CD4-positive, alpha-beta memory T cell (primary cell): ENCODE measurements around the gene NFATC3. TPM values are rescaled to one million over a fixed set of nuclear protein-coding genes. Genes with fewer than 3 reads are reported as not detected.

Experiments used
- CTCF ChIA-PET: fragments of 350-600 bp; sonication (Branson Sonifier 250); formaldehyde crosslinking; loops from one replicate; lab custom pipeline; 2021; ENCODE audit warnings: inconsistent platforms; ENCODE audit not compliant: partially characterized antibody; lab: Charles Lee
- POLR2A ChIA-PET: fragments of 350-600 bp; sonication (Branson Sonifier 250); formaldehyde crosslinking; loops from one replicate; lab custom pipeline; 2021; ENCODE audit not compliant: partially characterized antibody; lab: Charles Lee
- DNase-seq, 5 donors: peaks; one replicate each; pipeline versions ENCODE4 v3.0.0 to v3.0.0-alpha.2; 2020 to 2022; ENCODE audit warnings: mixed read lengths in 1 of 5
- H3K27ac ChIP-seq: one replicate; pipeline ENCODE4 v1.7.0; 2013; ENCODE audit warnings: low read depth, low read length
- H3K27me3 ChIP-seq: 2 replicates; pipeline ENCODE4 v1.7.0; 2013; ENCODE audit warnings: mild to moderate bottlenecking, low read length, moderate library complexity; ENCODE audit not compliant: insufficient read depth
- H3K36me3 ChIP-seq: 2 replicates; pipeline ENCODE4 v1.7.0; 2013; ENCODE audit warnings: mild to moderate bottlenecking, low read length, moderate library complexity; ENCODE audit not compliant: insufficient read depth
- H3K4me1 ChIP-seq: 2 replicates; pipeline ENCODE4 v1.7.0; 2013; ENCODE audit warnings: mild to moderate bottlenecking, low read length, moderate library complexity; ENCODE audit not compliant: insufficient read depth
- H3K4me3 ChIP-seq, 2 donors: one replicate each; pipeline ENCODE4 v1.7.0; 2013; ENCODE audit warnings: low read length in 2 of 2, mild to moderate bottlenecking in 1 of 2
- H3K9me3 ChIP-seq, 2 donors: one replicate each; pipeline ENCODE4 v1.7.0; 2013; ENCODE audit warnings: low read length in 2 of 2, control low read depth in 1 of 2; ENCODE audit not compliant: control insufficient read depth in 1 of 2
- H3K27ac Mint-ChIP-seq, 7 donors: one replicate each; pipeline ENCODE4 v1.8.0; 2020 to 2021; ENCODE audit warnings: mixed read lengths in 7 of 7, mild to moderate bottlenecking in 6 of 7, inconsistent platforms in 3 of 7, moderate library complexity in 3 of 7
- H3K27me3 Mint-ChIP-seq, 2 donors: one replicate each; pipeline ENCODE4 v1.8.0; 2020 to 2021; ENCODE audit warnings: mixed read lengths in 2 of 2
- H3K36me3 Mint-ChIP-seq, 2 donors: one replicate each; pipeline ENCODE4 v1.8.0; 2020 to 2021; ENCODE audit warnings: mixed read lengths in 2 of 2, inconsistent platforms in 1 of 2, mild to moderate bottlenecking in 1 of 2
- H3K4me1 Mint-ChIP-seq, 4 donors: one replicate each; pipeline ENCODE4 v1.8.0; 2020 to 2021; ENCODE audit warnings: mixed read lengths in 4 of 4, mild to moderate bottlenecking in 1 of 4
- H3K4me3 Mint-ChIP-seq, 8 donors: one replicate each; pipeline ENCODE4 v1.8.0; 2020 to 2021; ENCODE audit warnings: mixed read lengths in 8 of 8, mild to moderate bottlenecking in 7 of 8, moderate library complexity in 6 of 8, inconsistent platforms in 3 of 8
- H3K9me3 Mint-ChIP-seq, 8 donors: one replicate each; pipeline ENCODE4 v1.8.0; 2020 to 2021; ENCODE audit warnings: mixed read lengths in 8 of 8, mild to moderate bottlenecking in 5 of 8, inconsistent platforms in 3 of 8, moderate library complexity in 1 of 8
- intact Hi-C: fragments of 100-400 bp; cut with micrococcal nuclease; formaldehyde crosslinking; loops from one replicate; pipeline ENCODE4 v1.15.1; 2023
- polyA plus RNA-seq, 2 donors: library from polyadenylated mRNA; unstranded; fragments of 300-500 nt; fragmentation: Illumina TruSeq; gene quantifications; one replicate each; pipeline ENCODE4 v1.2.3, GENCODE V29; 2021
- total RNA-seq, 2 experiments: library from RNA; stranded (reverse); gene quantifications; one replicate each; pipeline ENCODE4 v1.2.3, GENCODE V29; 2021

NFATC3 gene
- total and polyA plus RNA-seq, 4 experiments from 2014 or later, result 76.5 to 134 (median 111) TPM

DNA sequence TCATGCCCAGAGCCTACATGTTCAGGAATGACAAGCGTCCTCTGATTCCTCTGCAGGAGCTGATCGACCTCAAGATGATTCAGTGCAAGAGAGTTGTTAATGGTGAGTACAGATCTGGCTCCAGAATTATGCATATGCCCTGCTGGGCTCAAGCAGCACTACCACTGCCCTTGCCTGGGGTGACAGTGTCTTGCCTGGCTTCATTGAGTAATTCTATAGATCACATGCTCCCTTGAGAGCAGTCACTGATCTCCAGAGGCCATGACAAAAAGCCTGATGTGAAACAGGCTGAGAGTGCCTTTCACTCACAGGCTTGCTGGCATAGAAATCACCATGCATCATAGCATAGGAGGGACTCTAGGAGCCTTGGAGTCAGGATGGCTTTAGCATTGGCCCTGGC, 35.7 kb upstream of the NFATC3 start:
- CTCF ChIA-PET, result no interaction called here
- no peak for DNase-seq
- H3K27ac ChIP-seq, result no peak overlapping the region
- Mint-ChIP-seq H3K27ac (no peak overlapping the region), H3K36me3 (peaks cover 22 to 32% of the 10 kb centered on the region in 2 donors), H3K4me1 (peaks cover 0 to 8% (median 3%) of the 10 kb centered on the region in 4 donors), H3K27me3 (no peaks in the 10 kb centered on the region), H3K4me3 (no peak overlapping the region), H3K9me3 (no peaks in the 10 kb centered on the region)
- no peaks in the 10 kb centered on the region for H3K9me3 ChIP-seq
- no peaks in the 10 kb centered on the region for H3K4me1 ChIP-seq
- intact Hi-C loops, result no loop called here
- POLR2A ChIA-PET, result no interaction called here
- peaks cover 18% of the 10 kb centered on the region for H3K36me3 ChIP-seq
- H3K27me3 ChIP-seq, result no peaks in the 10 kb centered on the region
- H3K4me3 ChIP-seq, result no peak overlapping the region

DNA sequence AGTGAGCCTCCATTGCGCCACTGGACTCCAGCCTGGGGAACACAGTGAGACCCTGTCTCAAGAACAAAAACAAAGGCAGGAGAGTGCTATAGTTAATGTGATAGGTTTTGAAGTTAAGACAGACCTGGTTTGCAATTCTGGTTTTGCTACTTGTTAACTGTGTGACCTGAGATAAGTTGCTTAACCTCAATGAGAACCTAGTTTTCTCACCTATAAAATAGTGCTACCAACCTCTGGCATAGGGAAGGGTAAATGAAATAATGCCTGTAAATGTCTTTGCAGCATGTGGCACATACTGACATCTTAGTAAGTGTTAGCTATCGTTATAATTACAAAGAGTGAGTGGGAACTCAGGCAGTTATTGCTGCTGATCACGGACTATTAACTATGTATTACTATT, 29.8 kb upstream of the NFATC3 start:
- Mint-ChIP-seq H3K27ac (no peak overlapping the region), H3K4me1 (peaks cover 12 to 26% (median 15%) of the 10 kb centered on the region in 4 donors), H3K4me3 (no peak overlapping the region), H3K9me3 (peaks cover 0 to 2% (median 0%) of the 10 kb centered on the region in 8 donors), H3K27me3 (no peaks in the 10 kb centered on the region), H3K36me3 (peaks cover 36 to 38% of the 10 kb centered on the region in 2 donors)
- DNase-seq, result no peak
- POLR2A ChIA-PET, result interaction anchor here (1.0 kb wide), 1 partner anchor 15 kb away, joined by 3 read pairs; no protein-coding TSS in a partner anchor
- Histone ChIP-seq H3K4me1 (peaks cover 14% of the 10 kb centered on the region), H3K9me3 (no peaks in the 10 kb centered on the region), H3K4me3 (no peak overlapping the region), H3K27ac (no peak overlapping the region), H3K27me3 (no peaks in the 10 kb centered on the region), H3K36me3 (peaks cover 7% of the 10 kb centered on the region)
- CTCF ChIA-PET, result interaction anchor here (0.8 to 2.4 kb wide), 3 partner anchors 10 to 14 kb away, joined by 3 to 9 read pairs (median 7); no protein-coding TSS in a partner anchor
- intact Hi-C loops, result no loop called here

DNA sequence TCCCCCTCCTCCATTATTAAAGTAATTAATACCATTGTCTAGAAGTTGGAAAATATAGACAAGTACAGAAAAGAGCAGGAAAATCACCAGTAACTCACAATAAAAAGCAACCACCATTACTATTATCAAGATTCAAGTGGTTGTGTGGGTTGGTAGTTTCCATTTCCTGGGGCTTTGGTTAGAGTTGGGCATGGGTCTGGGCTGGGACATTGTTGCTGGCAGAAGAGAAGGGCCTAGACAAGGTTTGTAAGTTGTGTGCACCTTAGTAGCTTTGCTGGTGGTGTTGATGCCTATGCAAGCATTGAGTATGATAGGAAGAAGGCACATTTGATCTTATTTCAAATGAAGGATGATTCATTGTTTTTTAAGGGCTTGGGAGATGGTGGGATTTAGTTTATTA, 25.4 kb upstream of the NFATC3 start:
- ChIA-PET CTCF (interaction anchor here (0.6 to 2.0 kb wide), 2 partner anchors 53 to 176 kb away, joined by 4 to 6 read pairs; no protein-coding TSS in a partner anchor), POLR2A (interaction anchor here (0.7 to 1.0 kb wide), 2 partner anchors 27 to 110 kb away, joined by 4 to 5 read pairs; no protein-coding TSS in a partner anchor)
- no peaks in the 10 kb centered on the region for H3K27me3 ChIP-seq
- Mint-ChIP-seq H3K4me3 (peak overlapping the region in 5 of 8 donors; percentile 8 to 73 (median 31)), H3K27me3 (no peaks in the 10 kb centered on the region), H3K27ac (peak overlapping the region; percentile 26 to 71 (median 53)), H3K36me3 (peaks cover 21 to 29% of the 10 kb centered on the region in 2 donors), H3K9me3 (peaks cover 0 to 2% (median 0%) of the 10 kb centered on the region in 8 donors), H3K4me1 (peaks cover 39 to 61% (median 48%) of the 10 kb centered on the region in 4 donors)
- peaks cover 56% of the 10 kb centered on the region for H3K4me1 ChIP-seq
- H3K27ac ChIP-seq, result no peak overlapping the region
- no peaks in the 10 kb centered on the region for H3K9me3 ChIP-seq
- H3K36me3 ChIP-seq, result no peaks in the 10 kb centered on the region
- no peak for DNase-seq
- H3K4me3 ChIP-seq, result no peak overlapping the region
- intact Hi-C loops, result loop anchor here (10.0 kb wide), 1 partner anchor 55 kb away; no protein-coding TSS in a partner anchor

DNA sequence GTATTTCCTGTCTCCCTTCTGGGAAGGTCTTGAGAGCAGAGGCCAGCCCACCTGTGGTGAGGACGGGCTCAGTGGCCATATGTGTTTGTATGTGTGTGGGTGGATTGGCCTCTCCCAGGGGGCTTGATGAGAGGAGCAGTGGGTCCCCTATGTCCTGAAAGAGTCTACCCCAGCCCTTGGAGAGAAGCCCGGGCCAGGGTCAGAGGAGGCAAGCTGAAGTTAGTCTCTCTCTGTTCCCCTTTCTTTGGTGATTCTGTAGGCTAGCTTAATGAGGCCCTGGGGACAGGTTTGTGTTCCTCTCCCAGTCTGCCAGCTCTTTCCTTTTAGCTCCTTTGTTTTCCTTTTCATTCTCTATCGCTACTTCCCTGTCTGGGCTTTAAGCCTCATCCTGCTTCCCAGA, 23.8 kb upstream of the NFATC3 start:
- H3K4me1 ChIP-seq, result peaks cover 68% of the 10 kb centered on the region
- Mint-ChIP-seq H3K36me3 (peaks cover 18 to 21% of the 10 kb centered on the region in 2 donors), H3K27ac (peak overlapping the region; percentile 64 to 89 (median 82)), H3K27me3 (no peaks in the 10 kb centered on the region), H3K9me3 (peaks cover 0 to 2% (median 0%) of the 10 kb centered on the region in 8 donors), H3K4me1 (peaks cover 49 to 77% (median 61%) of the 10 kb centered on the region in 4 donors), H3K4me3 (peak overlapping the region in 2 of 8 donors; percentile 35 to 51)
- intact Hi-C loops, result loop anchor here (10.0 kb wide), 1 partner anchor 53 kb away; no protein-coding TSS in a partner anchor
- DNase-seq, result no peak
- CTCF ChIA-PET, result interaction anchor here (0.8 to 6.4 kb wide), 8 partner anchors 8 to 245 kb away, joined by 3 to 59 read pairs (median 8); no protein-coding TSS in a partner anchor
- no peak overlapping the region for H3K4me3 ChIP-seq
- H3K9me3 ChIP-seq, result no peaks in the 10 kb centered on the region
- H3K36me3 ChIP-seq, result no peaks in the 10 kb centered on the region
- H3K27ac ChIP-seq, result no peak overlapping the region
- no peaks in the 10 kb centered on the region for H3K27me3 ChIP-seq
- POLR2A ChIA-PET, result interaction anchor here (1.0 to 17.1 kb wide), 3 partner anchors 11 to 63 kb away, joined by 3 to 474 read pairs (median 3); partner anchors contain the start of genes DPEP2 and NFATC3

DNA sequence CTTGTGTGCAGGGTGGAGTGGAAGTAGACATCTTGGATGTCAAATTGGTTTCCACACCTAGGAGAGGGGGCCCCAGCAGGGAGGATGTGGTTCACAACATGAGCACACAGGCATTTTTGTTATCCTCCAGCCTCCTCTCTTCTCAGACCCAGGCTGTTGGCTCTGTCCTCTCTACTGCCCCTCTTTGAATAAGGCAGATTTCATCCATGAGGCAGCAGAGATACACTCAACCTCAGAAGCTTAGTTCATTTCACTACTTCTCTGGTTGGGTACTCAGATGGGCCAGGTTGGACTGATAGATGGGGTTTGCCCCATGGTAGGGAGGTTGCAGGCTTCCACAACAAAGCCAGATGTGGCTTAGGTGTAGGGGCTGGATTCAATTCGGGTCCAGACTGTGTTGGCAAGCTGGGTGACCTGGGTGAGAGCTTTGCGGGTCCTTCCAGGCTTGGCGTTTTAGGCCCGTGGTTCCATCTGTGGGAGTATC, 22.2 kb upstream of the NFATC3 start:
- ChIA-PET POLR2A (interaction anchor here (0.9 to 17.1 kb wide), 5 partner anchors 19 to 217 kb away, joined by 3 to 474 read pairs (median 3); partner anchors contain the start of genes NFATC3 and NUTF2), CTCF (interaction anchor here (0.6 to 6.4 kb wide), 9 partner anchors 11 to 179 kb away, joined by 3 to 67 read pairs (median 8); partner anchors contain the start of gene NFATC3)
- Histone ChIP-seq H3K27ac (no peak overlapping the region), H3K4me3 (no peak overlapping the region), H3K4me1 (peaks cover 74% of the 10 kb centered on the region), H3K9me3 (no peaks in the 10 kb centered on the region), H3K27me3 (no peaks in the 10 kb centered on the region), H3K36me3 (no peaks in the 10 kb centered on the region)
- H3K27me3 Mint-ChIP-seq, result no peaks in the 10 kb centered on the region
- H3K27ac Mint-ChIP-seq, result peak overlapping the region; percentile 73 to 89 (median 82)
- peak overlapping the region; percentile 46 to 79 (median 62) for H3K4me3 Mint-ChIP-seq
- H3K4me1 Mint-ChIP-seq, result peaks cover 52 to 85% (median 69%) of the 10 kb centered on the region in 4 donors
- intact Hi-C loops, result loop anchor here (10.0 kb wide), 1 partner anchor 52 kb away; no protein-coding TSS in a partner anchor
- H3K36me3 Mint-ChIP-seq, result peaks cover 16 to 21% of the 10 kb centered on the region in 2 donors
- peaks cover 0 to 2% (median 0%) of the 10 kb centered on the region in 8 donors for H3K9me3 Mint-ChIP-seq
- DNase-seq, result peak in 4 of 5 donors; percentile 38 to 50 (median 48)

DNA sequence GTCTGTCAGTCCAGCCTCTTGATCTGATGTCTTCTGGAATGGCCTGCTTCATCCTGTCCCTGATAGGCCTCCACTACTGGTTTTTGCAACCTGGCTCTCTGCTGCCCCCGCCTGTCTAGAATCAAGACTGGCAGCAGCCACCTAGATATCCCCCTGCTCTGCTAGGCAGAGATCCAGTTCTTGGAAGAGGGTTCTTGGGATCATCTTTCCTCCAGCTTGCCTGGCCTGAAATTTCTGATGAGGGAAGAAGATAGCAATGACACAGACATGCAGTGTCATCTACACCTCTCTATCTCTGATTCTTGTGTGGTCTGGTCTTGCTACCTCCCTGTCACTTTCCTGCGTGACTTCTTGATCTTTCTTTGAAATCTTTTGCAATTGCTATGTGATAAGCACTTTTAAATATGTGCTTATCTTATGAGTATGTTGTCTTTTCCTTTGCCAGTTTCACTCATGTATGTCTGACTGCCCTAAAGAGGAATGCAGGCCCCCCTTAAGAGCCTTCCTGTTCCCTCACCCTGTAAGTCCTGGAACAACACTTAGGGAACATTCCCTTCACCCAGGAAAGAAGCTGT, 20.3 kb upstream of the NFATC3 start:
- Histone ChIP-seq H3K9me3 (no peaks in the 10 kb centered on the region), H3K4me3 (no peak overlapping the region), H3K36me3 (no peaks in the 10 kb centered on the region), H3K27me3 (no peaks in the 10 kb centered on the region), H3K4me1 (peaks cover 79% of the 10 kb centered on the region), H3K27ac (peak overlapping the region; percentile 42)
- peaks cover 0 to 1% (median 0%) of the 10 kb centered on the region in 8 donors for H3K9me3 Mint-ChIP-seq
- H3K4me1 Mint-ChIP-seq, result peaks cover 51 to 90% (median 71%) of the 10 kb centered on the region in 4 donors
- H3K27me3 Mint-ChIP-seq, result no peaks in the 10 kb centered on the region
- H3K4me3 Mint-ChIP-seq, result peak overlapping the region in 6 of 8 donors; percentile 1 to 74 (median 34)
- intact Hi-C loops, result loop anchor here (1.0 to 10.0 kb wide), 6 partner anchors 16 to 249 kb away; no protein-coding TSS in a partner anchor
- peaks cover 8 to 19% of the 10 kb centered on the region in 2 donors for H3K36me3 Mint-ChIP-seq
- ChIA-PET POLR2A (interaction anchor here (0.9 to 17.1 kb wide), 5 partner anchors 13 to 76 kb away, joined by 3 to 474 read pairs (median 3); partner anchors contain the start of gene NFATC3), CTCF (interaction anchor here (0.5 to 6.4 kb wide), 28 partner anchors 9 to 549 kb away, joined by 3 to 67 read pairs (median 6); partner anchors contain the start of gene NFATC3)
- DNase-seq, result peak; percentile 60 to 78 (median 68)
- peak overlapping the region; percentile 79 to 96 (median 84) for H3K27ac Mint-ChIP-seq
